PC-9 (cell line): ENCODE results near the gene ZFP57.

Source experiments
- CTCF ChIP-seq: fragments of 200-600 bp; sonication (generic); conservative IDR thresholded peaks from 2 replicates; pipeline ENCODE4 v1.6.1; 2017; ENCODE audit warnings: mixed run types, antibody characterized with exemption, mild to moderate bottlenecking, moderate library complexity
- EZH2 ChIP-seq: fragments of 200-600 bp; sonication (generic); IDR thresholded peaks from 2 replicates; pipeline ENCODE4 v1.8.0; 2017; ENCODE audit warnings: antibody characterized with exemption, low read depth

DNA sequence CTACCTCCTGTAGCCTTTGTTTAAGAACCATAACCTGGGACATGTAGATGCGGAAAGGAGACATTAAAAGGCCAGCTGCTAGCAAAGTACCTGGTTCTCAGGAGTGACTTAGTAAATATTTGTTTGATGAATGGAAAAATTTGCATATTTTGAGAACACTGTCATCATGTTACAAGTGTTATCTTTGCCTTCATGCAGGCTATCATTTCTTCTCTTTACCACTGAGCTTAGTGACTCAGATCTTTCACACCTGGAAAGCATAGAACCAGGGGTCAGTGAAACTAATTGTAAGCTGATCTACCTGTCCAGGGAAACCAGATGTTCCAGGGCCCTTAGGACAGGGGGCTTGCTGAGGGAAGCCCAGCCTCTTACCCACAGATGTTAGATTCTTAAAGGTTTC lies 5.4 kb downstream of the ZFP57 start:
- TF ChIP-seq CTCF (no peak), EZH2 (no peak)
